ENCODE data around the gene SCGN.

GRCh38 chr6:25747477-25747876 lies 95.5 kb downstream of the SCGN start:
- TF ChIP-seq CTCF (conservative IDR thresholded peaks at IDR 0.05; ENCODE audit: low read depth, low read length) = no peak
- no peak for TF ChIP-seq POLR2A (IDR thresholded peaks at IDR 0.05; ENCODE audit: low read depth, low read length)
- no peak for TF ChIP-seq RAD21 (IDR thresholded peaks at IDR 0.05; ENCODE audit: low read length)
- no peak for TF ChIP-seq CEBPB (IDR thresholded peaks at IDR 0.05; ENCODE audit: low read depth, low read length)
- no peak for TF ChIP-seq ELK1 (IDR thresholded peaks at IDR 0.05; ENCODE audit: borderline replicate concordance, low read depth, low read length)
- TF ChIP-seq BHLHE40 (IDR thresholded peaks at IDR 0.05; ENCODE audit: low read depth, low read length) = no peak
